C4-2B (cell line): Measurements from ENCODE around the gene FLNC.

ENCODE experiments used
- CTCF ChIP-seq: fragments of 450-650 bp; conservative IDR thresholded peaks from 2 replicates; pipeline ENCODE4 v1.5.1; 2017; ENCODE audit warnings: mild to moderate bottlenecking
- ZFX ChIP-seq: fragments of 450-650 bp; IDR thresholded peaks from 2 replicates; pipeline ENCODE4 v1.6.1; 2017

- TF ChIP-seq CTCF (no peak), ZFX (no peak)
These were observed 60.3 kb downstream of the FLNC start for GRCh38 chr7:128890306-128891109.
